RWPE2 (cell line): ENCODE results near the gene SPIRE2.

Source experiments
- ATAC-seq: fragments of 200-7000 bp; cut with Tn5 transposase; 3 replicates; pipeline ENCODE4 v1.9.1; 2021; ENCODE audit warnings: low read depth
- DNase-seq: peaks from one replicate; pipeline ENCODE4 v3.0.0-alpha.2; 2020; ENCODE audit warnings: low spot score
- H3K27ac ChIP-seq: fragments of 450-650 bp; 2 replicates; pipeline ENCODE4 v1.5.1; 2017; ENCODE audit warnings: mild to moderate bottlenecking; ENCODE audit not compliant: poor library complexity, severe bottlenecking
- H3K27me3 ChIP-seq: fragments of 250-450 bp; sonication (Bioruptor Pico); 2 replicates; pipeline ENCODE4 v1.5.1; 2021; ENCODE audit warnings: mild to moderate bottlenecking, moderate library complexity; ENCODE audit not compliant: insufficient read depth, poor library complexity, severe bottlenecking
- H3K36me3 ChIP-seq: fragments of 250-450 bp; sonication (Bioruptor Pico); 2 replicates; pipeline ENCODE4 v1.5.1; 2020; ENCODE audit warnings: low read depth, mild to moderate bottlenecking, moderate library complexity
- H3K4me1 ChIP-seq: fragments of 250-450 bp; sonication (Bioruptor Pico); 2 replicates; pipeline ENCODE4 v1.5.1; 2021; ENCODE audit warnings: mild to moderate bottlenecking, moderate library complexity; ENCODE audit not compliant: insufficient read depth, poor library complexity, severe bottlenecking
- H3K4me3 ChIP-seq: fragments of 250-450 bp; sonication (Bioruptor Pico); 2 replicates; pipeline ENCODE4 v1.5.1; 2021; ENCODE audit warnings: mild to moderate bottlenecking, moderate library complexity; ENCODE audit not compliant: severe bottlenecking
- H3K9me3 ChIP-seq: fragments of 250-450 bp; sonication (Bioruptor Pico); 2 replicates; pipeline ENCODE4 v1.5.1; 2021; ENCODE audit warnings: mild to moderate bottlenecking, moderate library complexity; ENCODE audit not compliant: severe bottlenecking
- CTCF ChIP-seq: fragments of 450-650 bp; IDR thresholded peaks from one replicate; pipeline ENCODE4 v1.5.1; 2017; ENCODE audit warnings: mild to moderate bottlenecking, moderate library complexity; ENCODE audit not compliant: poor library complexity, severe bottlenecking

SPIRE2 gene

GRCh38 chr16:89855301-89855945 is 27.1 kb downstream of the SPIRE2 start:
- Histone ChIP-seq H3K9me3 (no peaks in the 10 kb centered on the region), H3K27ac (no peak overlapping the region), H3K4me1 (no peaks in the 10 kb centered on the region), H3K36me3 (no peaks in the 10 kb centered on the region), H3K4me3 (no peak overlapping the region), H3K27me3 (no peaks in the 10 kb centered on the region)
- TF ChIP-seq CTCF: no peak
- ATAC-seq (no peak; the same call in 2 of the 3 replicates), DNase-seq (no peak)

GRCh38 chr16:89855986-89856385 is 27.7 kb downstream of the SPIRE2 start:
- no peak overlapping the region for H3K27ac ChIP-seq
- H3K27me3 ChIP-seq: no peaks in the 10 kb centered on the region
- H3K4me3 ChIP-seq: no peak overlapping the region
- TF ChIP-seq CTCF: no peak
- DNase-seq: no peak
- no peaks in the 10 kb centered on the region for H3K9me3 ChIP-seq
- no peaks in the 10 kb centered on the region for H3K4me1 ChIP-seq
- H3K36me3 ChIP-seq: no peaks in the 10 kb centered on the region
- ATAC-seq: no peak

GRCh38 chr16:89858973-89859614 is 30.8 kb downstream of the SPIRE2 start:
- TF ChIP-seq CTCF: no peak
- no peaks in the 10 kb centered on the region for H3K36me3 ChIP-seq
- peaks cover 10% of the 10 kb centered on the region for H3K4me1 ChIP-seq
- no peaks in the 10 kb centered on the region for H3K9me3 ChIP-seq
- DNase-seq: no peak
- H3K27me3 ChIP-seq: no peaks in the 10 kb centered on the region
- ATAC-seq: no peak
- no peak overlapping the region for H3K4me3 ChIP-seq
- no peak overlapping the region for H3K27ac ChIP-seq

GRCh38 chr16:89859615-89860007 is 31.3 kb downstream of the SPIRE2 start:
- Histone ChIP-seq H3K27ac (no peak overlapping the region), H3K36me3 (no peaks in the 10 kb centered on the region), H3K9me3 (no peaks in the 10 kb centered on the region), H3K27me3 (no peaks in the 10 kb centered on the region), H3K4me3 (no peak overlapping the region), H3K4me1 (peaks cover 15% of the 10 kb centered on the region)
- DNase-seq (no peak), ATAC-seq (no peak)
- TF ChIP-seq CTCF: no peak

GRCh38 chr16:89860747-89861304 is 32.6 kb downstream of the SPIRE2 start:
- H3K27me3 ChIP-seq: no peaks in the 10 kb centered on the region
- H3K9me3 ChIP-seq: no peaks in the 10 kb centered on the region
- peak; percentile 77 for ATAC-seq
- H3K4me1 ChIP-seq: peaks cover 16% of the 10 kb centered on the region
- H3K36me3 ChIP-seq: no peaks in the 10 kb centered on the region
- H3K27ac ChIP-seq: no peak overlapping the region
- TF ChIP-seq CTCF: peak; percentile 98
- DNase-seq: peak; percentile 81
- H3K4me3 ChIP-seq: no peak overlapping the region
